Glomerular endothelial cell (primary cell): Measurements from ENCODE around the gene LYPD6. TPM values are rescaled to one million over a fixed set of nuclear protein-coding genes. Genes with fewer than 3 reads are reported as not detected.

Experiments
- DNase-seq: peaks from one replicate; pipeline ENCODE4 v3.0.0-alpha.2; 2011; ENCODE audit warnings: low read depth, low spot score; ENCODE audit errors: extremely low read depth
- total RNA-seq: library from RNA; depleted of rRNA; stranded (reverse); fragments of >200 nt; gene quantifications from 2 replicates; pipeline ENCODE4 v1.2.3, GENCODE V29; 2015

The LYPD6 gene
- total RNA-seq, 1 donor from 2014 or later = 1.1 TPM

DNA sequence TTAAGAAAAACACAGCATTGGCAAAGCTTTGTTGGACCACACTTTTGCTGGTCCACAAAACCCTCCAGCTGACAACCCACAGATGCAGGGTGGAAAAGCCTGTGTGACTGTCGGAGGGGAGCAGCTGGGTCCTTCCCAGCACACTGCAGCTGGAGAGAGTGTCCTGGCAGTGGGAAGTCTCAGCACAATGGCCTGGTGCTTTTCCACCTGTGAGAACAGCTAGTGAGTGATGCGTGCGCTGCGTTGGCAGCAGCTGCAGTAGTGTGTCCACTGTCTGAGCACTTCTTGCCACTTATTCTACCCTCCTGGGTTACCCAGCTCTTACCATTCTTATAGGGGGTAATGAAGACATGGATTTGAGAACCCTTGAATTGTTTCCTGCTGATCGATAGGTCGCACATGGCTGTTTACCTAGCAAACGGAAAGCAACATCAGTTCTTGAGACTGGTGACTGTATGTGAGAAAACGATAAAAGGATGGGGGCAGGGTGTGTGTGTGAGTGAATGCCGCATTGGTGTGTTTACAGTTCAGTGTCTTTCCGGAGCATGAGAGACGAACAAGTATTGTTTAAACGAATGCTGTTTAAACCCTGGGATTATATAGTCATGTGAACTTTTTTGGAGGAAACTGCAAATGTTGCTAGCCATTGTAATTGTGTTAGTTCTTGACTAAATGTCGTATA is 69.7 kb downstream of the LYPD6 start:
- DNase-seq = no peak

DNA sequence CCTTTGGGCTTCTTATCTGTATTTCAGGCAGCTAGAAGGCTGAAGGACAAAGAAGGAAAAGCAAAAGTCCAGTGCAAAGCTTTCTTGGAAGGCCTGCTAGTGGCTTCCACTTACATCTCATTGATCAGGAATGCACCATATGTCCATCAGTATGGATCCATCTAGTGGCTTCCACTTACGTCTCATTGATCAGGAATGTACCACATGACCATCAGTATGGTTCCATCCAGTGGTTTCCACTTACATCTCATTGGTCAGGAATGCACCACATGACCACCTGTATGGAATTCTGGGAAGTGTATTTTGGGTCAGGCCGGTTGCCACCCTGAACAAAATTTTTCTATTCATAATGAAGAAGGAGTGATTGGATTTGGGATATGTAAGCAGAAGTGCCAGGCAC is 70.6 kb downstream of the LYPD6 start:
- no peak for DNase-seq

- DNase-seq = no peak
Observed at GRCh38 chr2:149409506-149409905, 79.1 kb downstream of the LYPD6 start.

DNA sequence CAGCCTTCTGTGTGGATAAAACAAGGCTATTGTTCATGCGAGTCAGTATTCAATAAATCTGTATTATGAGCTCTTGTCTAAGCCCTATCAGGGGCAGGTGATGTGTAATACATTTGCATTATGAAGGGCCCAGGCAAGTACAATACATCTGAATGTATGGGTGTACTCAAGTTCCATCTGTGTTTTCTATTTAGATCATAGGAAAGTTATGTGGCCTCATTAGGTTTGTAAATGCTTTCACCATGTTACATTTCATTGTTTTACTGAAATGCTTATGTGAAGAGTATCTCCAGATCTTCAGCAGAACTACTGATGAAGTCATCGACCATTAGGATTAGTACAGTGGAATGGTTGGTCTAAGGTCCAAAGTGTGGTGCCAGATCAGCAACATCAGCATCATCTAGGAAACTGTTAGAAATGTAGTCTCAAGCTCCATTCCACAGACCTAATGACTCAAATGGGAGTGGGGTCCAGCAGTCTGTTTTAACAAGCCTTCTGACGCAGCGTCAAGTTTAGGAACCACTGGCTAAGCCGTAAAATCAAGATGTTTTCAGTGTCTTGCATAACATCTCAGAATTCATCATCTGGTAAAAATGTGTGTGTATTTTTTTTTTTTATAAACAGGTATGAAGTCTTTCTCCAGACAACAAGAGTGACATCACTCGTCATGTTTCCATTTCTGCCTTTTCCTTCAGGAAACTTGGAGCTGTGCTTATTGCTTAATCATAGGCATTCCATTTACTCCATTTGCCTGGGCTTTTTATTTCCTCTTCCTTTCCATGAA is 80.5 kb downstream of the LYPD6 start:
- DNase-seq = no peak

GRCh38 chr2:149413487-149413886 is 83.1 kb downstream of the LYPD6 start:
- no peak for DNase-seq

DNA sequence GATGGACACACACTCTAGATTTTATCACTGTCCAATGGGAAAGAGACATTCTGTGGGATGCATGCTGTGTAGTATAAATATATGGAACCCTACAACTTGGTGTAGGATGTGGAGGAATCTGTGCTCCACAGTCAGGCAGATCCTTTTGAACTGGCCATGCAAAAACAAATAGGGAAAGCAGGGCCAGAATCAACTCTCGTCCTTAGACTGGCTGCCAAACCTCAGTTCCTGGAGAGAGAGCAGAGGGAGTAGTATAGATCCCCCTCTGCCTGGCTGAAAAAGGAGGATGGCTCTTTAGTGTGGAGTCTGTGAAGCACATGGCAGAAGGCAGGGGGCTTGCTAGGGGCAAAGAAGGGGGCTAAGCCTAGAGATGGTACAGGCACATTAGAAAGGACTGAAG is 84.7 kb downstream of the LYPD6 start:
- no peak for DNase-seq

DNA sequence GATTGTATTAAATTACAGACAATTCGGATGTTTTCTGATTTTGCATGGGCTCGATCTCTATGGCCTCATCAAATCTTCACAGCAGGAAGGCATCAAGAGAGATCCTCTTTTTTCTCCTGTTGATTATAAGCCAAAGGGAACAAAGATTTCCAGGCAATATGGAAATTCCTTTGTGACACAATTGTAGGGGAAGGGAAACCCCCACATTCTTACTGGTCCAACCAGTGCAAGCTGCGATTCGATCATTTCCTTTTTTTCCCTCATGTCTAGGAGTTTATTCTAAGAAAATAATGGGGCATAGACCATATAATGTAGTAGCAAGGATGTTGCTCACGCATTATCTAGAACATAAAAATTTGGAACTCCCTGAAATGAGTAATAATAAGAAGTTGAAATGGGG is 87.7 kb downstream of the LYPD6 start:
- DNase-seq = no peak

- DNase-seq = no peak
Observed at GRCh38 chr2:149420053-149420963, 89.9 kb downstream of the LYPD6 start.

GRCh38 chr2:149421791-149422190 is 91.4 kb downstream of the LYPD6 start:
- no peak for DNase-seq

GRCh38 chr2:149422337-149422990 is 92.1 kb downstream of the LYPD6 start:
- DNase-seq = no peak

DNA sequence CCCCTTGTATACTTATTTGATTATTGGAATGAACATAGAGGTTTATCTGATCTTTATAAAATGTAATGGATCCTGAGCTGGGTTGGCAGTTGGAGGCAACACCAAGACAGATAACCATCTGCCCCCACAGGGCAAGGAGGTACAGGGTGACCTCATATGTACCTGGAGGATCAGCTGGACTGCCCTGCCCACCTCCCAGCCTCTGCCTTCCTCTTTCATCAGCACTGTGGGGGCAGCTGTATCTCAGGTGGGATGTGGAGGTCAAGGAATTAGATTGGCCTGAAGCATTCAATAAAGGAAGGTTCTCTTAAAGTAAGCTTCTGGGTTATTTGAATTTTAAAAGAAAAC is 92.6 kb downstream of the LYPD6 start:
- no peak for DNase-seq

- no peak for DNase-seq
Observed at GRCh38 chr2:149423630-149424029, 93.2 kb downstream of the LYPD6 start.

GRCh38 chr2:149427387-149427786 is 97.0 kb downstream of the LYPD6 start:
- no peak for DNase-seq

DNA sequence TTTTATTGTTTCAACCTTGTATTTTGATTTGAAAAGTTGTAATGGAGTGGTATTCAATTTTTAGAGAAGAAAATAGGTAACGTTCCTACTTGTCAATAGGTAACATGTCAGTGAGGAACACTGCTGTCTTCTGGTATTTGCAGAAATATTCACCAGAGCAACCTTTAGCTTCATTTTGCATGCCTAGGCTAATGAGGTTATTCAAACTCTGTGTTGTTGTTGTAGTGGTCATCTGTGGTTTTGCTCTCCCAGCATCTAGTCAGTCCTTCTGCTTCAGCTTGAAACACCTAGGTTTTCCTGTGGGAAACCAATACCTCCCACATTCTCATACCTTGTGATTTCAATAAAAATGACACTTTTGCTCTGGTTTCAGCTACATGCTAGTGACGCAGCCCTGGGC is 98.4 kb downstream of the LYPD6 start:
- no peak for DNase-seq

DNA sequence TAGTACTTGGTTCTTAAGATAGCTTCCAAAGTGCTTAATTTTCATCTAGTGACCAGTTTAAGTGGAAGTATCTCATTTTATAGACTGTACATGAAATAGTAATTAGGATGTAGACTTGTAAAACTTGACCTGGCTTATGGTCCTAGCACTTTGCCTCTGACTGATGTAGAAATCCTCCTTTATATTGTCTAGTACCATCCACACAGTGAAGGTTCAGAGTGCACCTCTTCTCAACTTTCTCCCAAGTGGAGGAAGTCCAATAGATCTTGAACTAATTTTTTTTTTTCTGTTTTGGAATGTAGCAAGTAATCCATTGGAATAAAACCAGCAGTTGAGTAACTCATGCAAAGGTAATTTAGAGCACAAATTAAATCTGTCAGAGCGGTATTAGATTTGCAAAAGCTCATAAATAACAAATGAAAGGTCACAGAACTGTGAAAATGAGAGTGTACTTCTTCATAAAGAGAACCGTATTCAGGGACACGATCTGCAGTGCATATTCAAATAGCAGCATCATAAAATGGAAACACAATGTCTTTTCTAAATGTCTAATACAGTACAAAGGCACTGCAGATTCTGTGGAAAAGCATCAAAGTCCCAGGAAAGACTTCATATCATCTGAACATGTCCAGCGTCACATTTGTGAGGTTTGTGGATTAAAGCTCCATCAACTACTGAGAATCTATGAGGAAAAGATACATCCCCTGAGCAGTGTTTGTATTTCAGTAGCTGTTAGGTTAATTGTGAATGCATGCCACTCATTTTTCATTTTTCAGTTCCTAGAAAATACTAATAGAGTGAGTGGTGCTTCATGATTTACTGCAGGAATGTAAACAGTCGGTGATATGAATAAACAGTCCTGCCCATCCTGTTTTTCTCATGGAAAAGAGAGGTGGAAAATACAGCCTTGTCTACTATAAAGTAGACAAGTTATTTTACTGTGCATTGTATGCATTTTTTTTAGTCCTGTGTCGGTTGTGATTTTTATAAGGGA is 100.7 kb downstream of the LYPD6 start:
- DNase-seq = no peak

GRCh38 chr2:149438330-149438960 is 108.1 kb downstream of the LYPD6 start:
- DNase-seq = no peak

- no peak for DNase-seq
Observed at GRCh38 chr2:149441255-149441654, 110.9 kb downstream of the LYPD6 start.

GRCh38 chr2:149442346-149442745 is 112.0 kb downstream of the LYPD6 start:
- no peak for DNase-seq

- no peak for DNase-seq
Observed at GRCh38 chr2:149443150-149443549, 112.8 kb downstream of the LYPD6 start.
